NCI-H345 treated with DMSO at 0.1 percent for 48 hours (cell line): ENCODE data around the gene LETM1.
A peak's percentile ranks its signal among the peaks of the same experiment; 100 is the strongest.

Source experiments
- DNase-seq: peaks from one replicate; lab custom pipeline; 2025; ENCODE audit not compliant: unreplicated experiment; lab: John Stamatoyannopoulos, UW

The LETM1 gene

GRCh38 chr4:1873291-1873690 lies 17.3 kb upstream of the LETM1 start:
- no peak for DNase-seq

- DNase-seq = no peak
Measured at GRCh38 chr4:1872870-1873269, 16.9 kb upstream of the LETM1 start.

DNA sequence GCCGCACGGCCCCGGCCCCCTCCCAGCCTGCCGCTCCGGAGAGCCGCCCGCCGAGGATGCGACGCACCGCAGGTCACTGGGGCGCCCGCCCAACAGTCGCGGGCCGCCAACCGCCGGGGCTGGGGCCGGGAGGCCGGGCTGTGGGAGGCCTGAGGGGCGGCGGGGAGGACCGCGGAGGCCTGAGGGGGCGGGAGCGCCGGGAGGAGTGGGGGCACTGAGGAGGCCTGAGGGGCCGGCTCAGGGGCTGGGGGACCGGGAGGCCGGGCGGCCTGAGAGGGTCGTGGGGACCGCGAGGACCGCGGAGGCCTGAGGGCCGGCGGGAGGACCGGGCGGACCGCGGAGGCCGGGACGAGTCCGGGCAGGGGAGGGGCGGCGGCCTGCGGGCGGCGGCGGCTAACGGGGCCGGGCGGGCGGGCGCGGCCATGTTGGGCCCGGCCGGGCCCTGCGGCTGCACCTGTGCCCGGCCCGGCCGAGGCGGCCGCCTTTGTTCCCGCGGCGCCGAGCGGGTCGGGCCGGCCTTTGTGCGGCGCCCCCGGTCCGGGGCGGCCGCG lies 15.6 kb upstream of the LETM1 start:
- DNase-seq = no peak

DNA sequence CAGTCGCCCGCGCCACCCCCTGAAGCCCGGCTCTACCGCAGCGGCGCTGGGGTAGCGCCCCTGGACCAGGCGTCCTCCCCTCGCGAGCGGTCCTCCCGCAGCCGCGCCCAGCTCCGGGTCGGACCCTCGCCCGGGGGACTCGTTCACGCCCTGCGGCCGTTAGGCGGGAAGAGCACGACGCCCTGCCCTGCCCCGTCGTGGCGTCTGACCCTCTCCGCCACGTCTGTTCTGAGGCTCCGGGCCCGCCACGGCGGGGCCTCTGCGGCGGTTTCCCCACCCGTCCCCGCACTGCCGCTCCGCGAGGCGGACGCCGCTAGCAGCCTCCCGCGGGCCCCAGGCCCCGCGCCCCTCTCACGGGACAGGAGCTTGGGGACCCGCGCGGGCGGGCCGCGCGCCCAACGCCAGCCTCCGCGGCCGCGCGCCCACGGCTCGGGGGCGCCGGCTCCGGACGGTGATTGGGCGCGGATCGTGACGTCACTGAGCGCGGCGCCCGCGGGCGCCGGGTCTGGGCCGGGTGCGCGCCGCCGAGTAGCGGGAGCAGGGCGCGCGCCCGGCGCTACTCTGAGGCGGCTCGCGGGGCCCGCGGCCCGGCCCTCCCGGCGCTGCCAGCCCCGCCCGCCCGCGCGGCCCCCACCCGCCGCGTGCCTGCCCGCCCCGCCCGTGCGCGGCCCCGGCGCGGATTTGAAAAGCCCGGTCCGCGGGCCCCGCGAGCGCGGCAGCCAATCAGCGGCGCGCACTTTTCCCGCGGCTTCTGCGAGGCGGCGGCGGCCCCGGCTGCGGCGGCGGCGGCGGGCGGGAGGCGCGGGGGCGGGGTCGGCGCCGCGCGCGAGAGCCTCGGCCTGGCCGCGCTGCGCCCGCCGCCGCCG lies 14.9 kb upstream of the LETM1 start, which contains the start of gene NSD2:
Gene NSD2 (plus strand): TSS at position 816 of the 866 bp plus-strand sequence. CDS start 29,262 bp downstream, outside the sequence.
- DNase-seq = peak; percentile 78

- peak; percentile 38 for DNase-seq
Measured at GRCh38 chr4:1870328-1870577, 14.3 kb upstream of the LETM1 start.

DNA sequence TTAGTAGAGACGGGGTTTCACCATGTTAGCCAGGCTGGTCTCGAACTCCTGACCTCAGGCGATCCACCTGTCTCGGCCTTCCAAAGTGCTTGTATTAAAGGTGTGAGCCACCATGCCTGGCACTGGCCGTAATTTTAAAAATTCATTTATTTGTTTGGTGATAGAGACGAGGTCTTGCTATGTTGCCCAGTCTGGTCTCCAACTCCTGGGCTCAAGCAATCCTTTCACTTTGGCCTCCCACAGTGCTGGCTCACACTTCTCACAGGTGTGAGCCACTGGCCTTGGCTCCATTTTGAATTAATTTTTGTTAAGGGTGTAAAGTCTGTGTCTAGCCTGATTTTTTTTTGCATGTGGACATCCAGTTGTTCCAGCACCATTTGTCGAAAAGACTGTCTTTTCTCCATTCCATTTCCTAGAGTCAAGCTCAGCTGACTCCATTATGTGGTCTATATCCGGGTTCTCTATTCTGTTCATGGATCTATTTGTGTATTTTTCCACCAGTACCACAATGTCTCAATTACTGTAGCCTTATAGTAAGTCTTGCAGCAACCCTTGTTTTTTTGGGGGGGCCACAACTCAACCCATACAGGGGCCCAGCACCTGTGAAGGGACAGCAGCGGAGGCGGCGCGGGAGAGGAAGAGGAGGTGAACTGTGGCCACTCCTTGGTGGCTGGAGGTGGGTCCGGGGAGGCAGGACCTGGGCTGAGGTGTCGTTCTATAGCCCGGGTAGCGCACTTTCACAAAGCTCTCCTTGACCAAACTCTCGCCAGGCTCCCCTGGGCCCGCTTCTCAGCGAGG lies 13.8 kb upstream of the LETM1 start:
- DNase-seq = no peak

GRCh38 chr4:1868912-1869311 lies 13.0 kb upstream of the LETM1 start:
- DNase-seq = no peak

- no peak for DNase-seq
Measured at GRCh38 chr4:1868293-1868692, 12.3 kb upstream of the LETM1 start.

DNA sequence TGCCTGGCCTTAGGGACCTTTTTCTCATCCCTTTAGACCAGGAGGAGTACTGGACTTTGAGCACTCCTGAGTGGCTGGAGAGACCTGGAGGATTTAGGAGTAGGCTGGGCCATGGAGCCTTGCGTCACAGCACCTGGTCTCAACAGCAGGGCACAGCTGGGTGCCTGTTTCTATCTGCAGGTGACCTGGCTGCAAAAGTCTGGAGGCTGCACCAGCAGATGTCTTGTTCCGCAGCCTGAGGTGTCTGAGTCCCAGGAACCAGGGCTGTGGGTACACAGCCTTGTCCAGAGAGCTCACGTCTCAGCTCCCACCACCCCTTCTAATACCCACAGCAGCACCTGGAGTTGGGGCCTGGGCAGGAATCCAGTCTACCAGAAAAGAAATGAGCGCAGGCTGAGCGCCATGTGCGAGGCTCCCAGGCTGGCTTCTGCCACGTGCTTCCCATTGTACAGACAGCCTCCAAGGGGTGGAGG lies 10.3 kb upstream of the LETM1 start:
- peak; percentile 15 for DNase-seq

DNA sequence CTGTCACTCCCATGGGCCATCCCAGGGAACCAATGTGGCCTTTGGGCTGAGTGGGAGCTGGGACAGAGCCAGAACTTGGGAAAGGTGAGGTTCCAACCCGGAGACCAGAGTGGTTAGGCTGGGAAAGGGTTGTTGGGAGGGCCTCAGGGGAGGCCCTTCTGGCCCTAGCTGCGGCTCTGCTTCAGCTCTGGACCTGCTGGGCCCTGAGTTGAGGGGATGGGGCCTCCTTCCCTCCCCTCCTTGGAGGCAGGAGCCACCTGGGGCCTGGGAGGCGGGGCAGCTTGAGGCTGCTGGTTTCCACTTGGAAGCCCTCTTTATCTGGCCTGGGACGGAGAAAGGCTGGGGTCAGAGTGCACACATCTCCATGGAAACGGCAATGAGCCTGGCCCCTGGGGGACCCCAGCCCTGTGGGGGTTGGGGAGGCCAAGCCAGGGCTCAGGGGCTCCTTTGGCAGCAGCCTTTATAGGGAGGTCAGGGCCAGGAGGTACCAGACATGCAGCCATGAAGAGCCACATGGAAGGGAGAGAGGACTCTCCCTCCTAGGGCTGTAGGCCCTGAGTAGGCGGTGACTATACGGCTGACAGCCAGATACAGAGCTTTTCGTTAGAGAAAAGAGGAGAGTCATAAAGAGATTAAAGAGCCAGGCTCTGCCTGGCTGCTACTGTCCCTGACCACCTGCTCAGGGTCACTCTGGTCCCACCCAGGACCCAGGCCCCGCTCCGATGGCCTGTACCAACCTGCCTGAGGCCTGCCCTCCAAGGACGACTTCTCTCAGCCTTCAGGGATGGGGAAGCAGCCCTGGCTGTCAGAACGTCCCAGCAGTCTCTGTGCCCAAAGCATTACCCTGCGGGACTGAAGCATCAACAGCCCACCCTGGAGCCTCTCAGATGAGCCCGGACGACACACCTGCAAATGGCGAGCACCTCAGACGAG lies 8.4 kb upstream of the LETM1 start:
- DNase-seq = no peak

DNA sequence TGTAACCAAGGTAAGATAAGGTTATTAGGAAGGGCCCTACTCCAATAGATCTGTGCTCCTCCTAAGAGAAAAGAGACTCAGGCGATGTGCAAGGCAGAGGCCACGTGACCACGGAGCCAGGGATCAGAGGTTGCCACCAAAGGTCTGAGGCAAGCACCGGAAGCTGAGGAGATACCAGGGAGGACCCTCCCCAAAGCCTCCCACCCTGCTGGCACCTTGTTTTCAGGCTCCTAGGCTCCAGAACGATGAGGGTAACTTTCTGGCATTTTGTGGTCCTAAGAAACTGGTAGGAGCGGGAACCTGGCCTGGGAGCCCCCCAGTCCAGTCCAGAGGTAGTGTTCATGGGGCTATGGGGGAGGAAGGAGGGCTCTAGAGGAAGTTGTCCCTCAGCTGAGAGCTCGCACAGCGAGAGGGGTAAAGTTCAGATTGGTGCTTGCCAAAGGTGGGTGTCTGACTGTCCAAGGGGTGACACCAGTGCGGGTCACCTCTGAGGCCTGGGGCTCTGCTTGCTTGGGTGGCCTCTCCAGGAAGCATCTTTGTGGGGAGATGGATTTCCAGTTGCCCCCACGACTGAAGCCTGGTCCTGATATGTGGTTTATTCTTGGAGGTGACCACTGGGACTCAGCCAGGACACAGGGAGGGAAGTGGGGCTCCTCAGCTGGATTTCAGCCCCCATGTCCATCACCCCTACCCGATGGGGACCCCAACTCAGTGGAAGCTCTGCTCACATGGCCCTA lies 7.5 kb upstream of the LETM1 start:
- DNase-seq = no peak

DNA sequence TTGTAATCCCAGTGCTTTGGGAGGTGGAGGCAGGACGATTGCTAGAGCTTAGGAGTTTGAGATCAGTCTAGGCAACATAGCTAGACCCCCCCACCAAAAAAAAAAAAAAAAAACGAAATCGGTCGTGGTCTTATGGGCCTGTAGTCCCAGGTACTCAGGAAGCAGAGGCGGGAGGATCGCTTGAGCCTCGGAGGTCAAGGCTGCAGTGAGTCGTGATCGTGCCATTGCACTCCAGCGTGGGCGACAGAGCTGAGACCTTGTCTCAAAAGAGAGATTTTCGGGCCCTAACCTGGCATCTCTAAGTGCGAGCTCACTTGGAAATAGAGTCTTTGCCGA lies 7.0 kb upstream of the LETM1 start:
- no peak for DNase-seq

GRCh38 chr4:1862055-1862911 lies 6.3 kb upstream of the LETM1 start:
- DNase-seq = no peak

- DNase-seq = no peak
Measured at GRCh38 chr4:1859389-1859753, 3.4 kb upstream of the LETM1 start.

GRCh38 chr4:1857931-1858330 lies 2.0 kb upstream of the LETM1 start:
- no peak for DNase-seq

DNA sequence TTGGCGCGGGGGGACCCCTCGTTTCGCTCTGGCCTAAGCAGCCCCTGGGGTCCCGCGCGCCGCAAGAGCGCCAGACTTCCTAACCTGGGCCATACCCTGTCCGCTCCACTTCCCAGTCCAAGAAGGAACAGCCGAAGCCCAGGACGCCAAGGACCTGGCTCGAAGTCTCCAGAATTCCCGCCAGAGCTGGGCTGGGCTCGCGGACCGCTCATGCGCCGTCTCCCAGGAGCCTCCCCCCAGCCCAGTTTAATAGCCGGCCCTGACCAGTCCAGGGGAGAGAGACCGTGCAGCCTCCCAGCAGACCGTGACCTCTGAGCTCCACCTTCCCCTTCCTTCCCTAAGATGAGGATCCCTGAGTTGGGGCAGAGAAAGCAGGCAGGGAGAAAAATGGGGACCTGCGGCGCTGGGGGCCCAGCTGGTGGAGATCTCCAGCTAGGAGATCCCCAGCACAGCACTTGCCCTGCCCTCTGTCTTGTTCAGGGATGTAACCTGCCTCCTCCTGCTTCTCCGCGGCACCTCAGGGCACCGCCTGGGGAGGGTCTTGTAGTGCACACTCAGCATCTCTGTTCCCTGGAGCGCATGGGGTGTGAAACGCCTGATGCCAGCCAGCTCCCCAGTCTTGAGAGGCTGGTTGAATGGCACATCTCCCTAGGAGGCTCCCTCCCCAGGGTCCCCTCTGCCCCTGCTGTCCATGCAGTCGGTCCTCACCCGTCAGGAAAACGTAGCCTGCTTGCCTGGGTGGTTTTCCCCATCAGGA lies 1.2 kb upstream of the LETM1 start:
- no peak for DNase-seq

DNA sequence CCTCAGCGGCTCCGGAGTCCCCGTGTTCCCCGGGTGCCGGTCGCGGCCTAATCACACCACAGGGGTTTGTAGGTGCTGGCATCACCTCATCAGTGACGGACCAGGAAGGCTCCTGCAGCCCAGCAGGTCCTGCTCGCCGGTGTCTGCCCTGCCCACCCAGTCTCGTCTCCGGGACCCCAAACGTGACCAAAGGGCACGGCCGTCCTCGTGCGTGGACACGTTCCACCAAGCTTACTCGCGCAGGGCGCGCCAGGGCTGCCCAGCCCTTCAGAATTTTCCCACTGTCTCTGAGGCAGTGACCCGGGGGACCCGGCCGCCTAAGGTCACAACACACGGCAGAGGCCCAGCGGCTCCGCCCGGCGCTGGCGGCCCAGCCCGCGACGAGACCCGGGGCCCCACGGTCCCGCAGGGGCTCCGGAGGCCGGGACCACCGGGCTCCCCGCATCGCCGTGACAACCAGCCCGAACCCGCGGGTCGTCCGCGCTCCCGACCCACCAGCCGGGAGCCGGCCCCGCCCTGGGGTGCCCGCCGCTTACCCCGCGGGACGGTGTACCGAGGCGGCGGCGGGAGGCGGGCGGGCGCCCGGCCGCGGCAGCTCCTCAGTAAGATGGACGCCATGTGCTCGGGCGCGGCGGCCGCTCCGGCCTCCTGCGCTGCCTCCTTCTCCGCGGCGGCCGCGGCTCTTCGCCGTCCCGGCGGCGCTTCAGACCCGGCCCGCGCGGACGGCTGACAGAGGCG lies 454 bp downstream of the LETM1 start:
- DNase-seq = no peak

- DNase-seq = no peak
Measured at GRCh38 chr4:1854752-1855151, 1.2 kb downstream of the LETM1 start.
